GM19025 (cell line): ENCODE data around the gene PALS1.
"Not testable (repeated sequence)": the region's sequence is repeated elsewhere in the genome, so short reads cannot be mapped to it uniquely, and the experiment has no call there.

Experiments
- ATAC-seq: cut with Tn5 transposase; IDR thresholded peaks from one replicate; pipeline ENCODE4 v1.9.1; 2021; ENCODE audit warnings: mild to moderate bottlenecking, low read depth, moderate library complexity; ENCODE audit not compliant: unreplicated experiment

The PALS1 gene

GRCh38 chr14:67253076-67253635 lies 11.9 kb downstream of the PALS1 start:
- ATAC-seq: no peak

GRCh38 chr14:67257906-67258305 lies 16.7 kb downstream of the PALS1 start:
- no peak for ATAC-seq

GRCh38 chr14:67260965-67261364 lies 19.7 kb downstream of the PALS1 start:
- ATAC-seq: no peak

- ATAC-seq: no peak
Observed at GRCh38 chr14:67263499-67264149, 22.4 kb downstream of the PALS1 start.

- no peak for ATAC-seq
Observed at GRCh38 chr14:67265131-67265530, 23.9 kb downstream of the PALS1 start.

GRCh38 chr14:67267576-67268328 lies 26.5 kb downstream of the PALS1 start:
- no peak for ATAC-seq

- ATAC-seq: no peak
Observed at GRCh38 chr14:67268426-67269150, 27.4 kb downstream of the PALS1 start.

GRCh38 chr14:67269298-67270060 lies 28.2 kb downstream of the PALS1 start:
- no peak for ATAC-seq

GRCh38 chr14:67270145-67270753 lies 29.0 kb downstream of the PALS1 start:
- no peak for ATAC-seq

GRCh38 chr14:67270933-67271332 lies 29.7 kb downstream of the PALS1 start:
- ATAC-seq: no peak

- ATAC-seq: not testable (repeated sequence)
Observed at GRCh38 chr14:67273281-67273680, 32.0 kb downstream of the PALS1 start.

GRCh38 chr14:67276131-67276530 lies 34.9 kb downstream of the PALS1 start:
- no peak for ATAC-seq

- no peak for ATAC-seq
Observed at GRCh38 chr14:67280506-67280905, 39.3 kb downstream of the PALS1 start.

- no peak for ATAC-seq
Observed at GRCh38 chr14:67285876-67286452, 44.7 kb downstream of the PALS1 start.
